Measurements from ENCODE around the gene PHOSPHO2.

DNA sequence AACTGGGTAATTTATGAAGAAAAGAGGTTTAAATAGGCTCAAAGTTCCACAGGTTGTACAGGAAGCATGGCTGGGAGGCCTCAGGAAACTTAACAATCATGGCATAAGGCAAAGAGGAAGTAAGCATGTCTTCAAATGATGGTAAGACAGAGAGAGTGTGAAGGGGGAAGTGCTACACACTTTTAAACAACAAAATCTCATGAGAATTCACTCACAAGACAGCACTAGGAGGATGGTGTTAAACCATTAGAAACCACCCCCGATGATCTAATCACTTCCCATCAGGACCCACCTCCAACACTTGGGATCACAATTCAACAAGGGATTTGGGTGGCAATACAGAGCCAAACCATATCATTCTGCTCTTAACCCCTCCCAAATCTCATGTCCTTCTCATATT, 34.9 kb upstream of the PHOSPHO2 start:
- TF ChIP-seq, protein P1, sequence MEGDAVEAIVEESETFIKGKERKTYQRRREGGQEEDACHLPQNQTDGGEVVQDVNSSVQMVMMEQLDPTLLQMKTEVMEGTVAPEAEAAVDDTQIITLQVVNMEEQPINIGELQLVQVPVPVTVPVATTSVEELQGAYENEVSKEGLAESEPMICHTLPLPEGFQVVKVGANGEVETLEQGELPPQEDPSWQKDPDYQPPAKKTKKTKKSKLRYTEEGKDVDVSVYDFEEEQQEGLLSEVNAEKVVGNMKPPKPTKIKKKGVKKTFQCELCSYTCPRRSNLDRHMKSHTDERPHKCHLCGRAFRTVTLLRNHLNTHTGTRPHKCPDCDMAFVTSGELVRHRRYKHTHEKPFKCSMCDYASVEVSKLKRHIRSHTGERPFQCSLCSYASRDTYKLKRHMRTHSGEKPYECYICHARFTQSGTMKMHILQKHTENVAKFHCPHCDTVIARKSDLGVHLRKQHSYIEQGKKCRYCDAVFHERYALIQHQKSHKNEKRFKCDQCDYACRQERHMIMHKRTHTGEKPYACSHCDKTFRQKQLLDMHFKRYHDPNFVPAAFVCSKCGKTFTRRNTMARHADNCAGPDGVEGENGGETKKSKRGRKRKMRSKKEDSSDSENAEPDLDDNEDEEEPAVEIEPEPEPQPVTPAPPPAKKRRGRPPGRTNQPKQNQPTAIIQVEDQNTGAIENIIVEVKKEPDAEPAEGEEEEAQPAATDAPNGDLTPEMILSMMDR (IDR thresholded peaks at IDR 0.05) = no peak
- TF ChIP-seq POLR2A (IDR thresholded peaks at IDR 0.05) = no peak

Measured in testis (tissue), 2 donors.